GM10266 (cell line): ENCODE measurements around the gene PAM.

Experiments
- DNase-seq: peaks from one replicate; pipeline ENCODE4 v3.0.0; 2012; ENCODE audit errors: extremely low spot score
- TF ChIP-seq, protein P1 (sequence below): IDR thresholded peaks from 2 replicates; pipeline ENCODE4 v1.5.1; 2012; ENCODE audit warnings: mild to moderate bottlenecking, low read depth; ENCODE audit not compliant: control insufficient read depth, insufficient read depth; ENCODE audit errors: missing control alignments

Gene PAM

DNA sequence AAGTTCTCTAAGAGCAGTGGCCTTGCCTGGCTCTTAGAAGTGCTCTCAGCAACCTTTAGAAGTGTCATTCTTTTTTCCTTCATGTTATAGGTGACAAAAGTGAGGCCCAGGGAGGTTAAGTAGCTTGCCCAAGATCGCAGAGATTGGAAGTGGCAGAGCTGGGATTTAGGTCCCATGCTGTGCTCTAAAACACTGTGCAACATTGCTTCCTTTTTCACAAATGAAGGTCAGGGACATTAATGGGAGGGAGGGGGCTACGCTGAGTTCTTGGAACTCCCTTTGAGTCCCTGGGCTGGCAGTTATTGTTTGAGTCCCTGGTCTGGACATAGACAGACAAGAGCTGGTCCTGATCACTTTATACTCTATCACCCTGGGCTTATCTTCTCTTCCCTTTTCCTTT lies 45.3 kb downstream of the PAM start:
- DNase-seq: no peak
- TF ChIP-seq, protein P1, sequence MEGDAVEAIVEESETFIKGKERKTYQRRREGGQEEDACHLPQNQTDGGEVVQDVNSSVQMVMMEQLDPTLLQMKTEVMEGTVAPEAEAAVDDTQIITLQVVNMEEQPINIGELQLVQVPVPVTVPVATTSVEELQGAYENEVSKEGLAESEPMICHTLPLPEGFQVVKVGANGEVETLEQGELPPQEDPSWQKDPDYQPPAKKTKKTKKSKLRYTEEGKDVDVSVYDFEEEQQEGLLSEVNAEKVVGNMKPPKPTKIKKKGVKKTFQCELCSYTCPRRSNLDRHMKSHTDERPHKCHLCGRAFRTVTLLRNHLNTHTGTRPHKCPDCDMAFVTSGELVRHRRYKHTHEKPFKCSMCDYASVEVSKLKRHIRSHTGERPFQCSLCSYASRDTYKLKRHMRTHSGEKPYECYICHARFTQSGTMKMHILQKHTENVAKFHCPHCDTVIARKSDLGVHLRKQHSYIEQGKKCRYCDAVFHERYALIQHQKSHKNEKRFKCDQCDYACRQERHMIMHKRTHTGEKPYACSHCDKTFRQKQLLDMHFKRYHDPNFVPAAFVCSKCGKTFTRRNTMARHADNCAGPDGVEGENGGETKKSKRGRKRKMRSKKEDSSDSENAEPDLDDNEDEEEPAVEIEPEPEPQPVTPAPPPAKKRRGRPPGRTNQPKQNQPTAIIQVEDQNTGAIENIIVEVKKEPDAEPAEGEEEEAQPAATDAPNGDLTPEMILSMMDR: no peak

DNA sequence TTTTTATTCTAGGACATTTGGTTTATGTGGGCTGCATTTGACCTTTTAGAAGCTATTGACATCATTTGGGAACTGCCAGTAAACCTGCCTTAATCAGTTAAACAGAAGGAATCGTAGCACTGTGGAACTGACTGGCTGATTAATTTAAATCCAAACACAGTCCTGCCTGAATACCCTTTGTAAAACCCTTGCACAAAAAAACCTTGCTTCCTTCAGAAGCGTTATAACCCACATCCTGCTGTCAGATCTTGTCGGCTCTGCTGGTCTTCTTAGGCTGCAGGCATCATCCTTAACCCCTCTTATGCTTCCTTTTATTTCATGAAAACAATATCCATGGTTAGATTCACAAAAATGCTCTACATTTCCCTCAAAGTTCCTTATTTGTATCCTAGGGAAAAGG lies 46.3 kb downstream of the PAM start:
- TF ChIP-seq, protein P1: no peak
- no peak for DNase-seq

DNA sequence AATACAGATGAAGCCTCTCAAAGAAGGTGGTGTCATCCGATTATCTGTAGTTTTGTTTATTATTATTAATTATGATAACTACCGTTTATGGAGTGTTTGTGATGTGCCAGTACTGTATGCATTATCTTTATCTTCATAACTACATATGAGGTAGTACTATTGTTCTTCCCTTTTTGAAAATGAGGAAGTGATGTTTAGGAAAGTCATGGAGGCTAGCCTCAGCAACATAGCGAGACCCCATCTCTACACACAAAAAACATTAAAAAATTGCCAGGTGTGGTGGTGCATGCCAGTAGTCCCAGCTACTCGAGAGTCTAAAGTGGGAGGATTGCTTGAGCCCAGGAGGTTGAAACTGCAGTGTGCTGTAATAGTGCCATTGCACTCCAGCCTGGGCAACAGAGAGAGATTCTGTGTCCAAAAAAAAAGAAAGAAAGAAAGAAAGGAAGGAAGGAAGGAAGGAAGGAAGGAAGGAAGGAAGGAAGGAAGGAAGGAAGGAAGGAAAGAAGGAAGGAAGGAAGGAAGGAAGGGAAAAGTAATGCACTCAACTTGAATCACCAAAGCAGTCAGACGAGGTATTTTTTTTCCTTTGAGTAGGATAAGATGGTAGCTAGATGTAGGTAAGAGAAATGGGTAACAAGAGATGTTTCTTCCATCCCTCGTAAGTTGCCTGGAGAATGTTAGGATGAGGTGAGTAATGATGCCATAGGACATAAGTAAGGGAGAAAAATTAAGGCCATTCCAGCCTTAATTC lies 47.8 kb downstream of the PAM start:
- DNase-seq: no peak
- TF ChIP-seq, protein P1: no peak

DNA sequence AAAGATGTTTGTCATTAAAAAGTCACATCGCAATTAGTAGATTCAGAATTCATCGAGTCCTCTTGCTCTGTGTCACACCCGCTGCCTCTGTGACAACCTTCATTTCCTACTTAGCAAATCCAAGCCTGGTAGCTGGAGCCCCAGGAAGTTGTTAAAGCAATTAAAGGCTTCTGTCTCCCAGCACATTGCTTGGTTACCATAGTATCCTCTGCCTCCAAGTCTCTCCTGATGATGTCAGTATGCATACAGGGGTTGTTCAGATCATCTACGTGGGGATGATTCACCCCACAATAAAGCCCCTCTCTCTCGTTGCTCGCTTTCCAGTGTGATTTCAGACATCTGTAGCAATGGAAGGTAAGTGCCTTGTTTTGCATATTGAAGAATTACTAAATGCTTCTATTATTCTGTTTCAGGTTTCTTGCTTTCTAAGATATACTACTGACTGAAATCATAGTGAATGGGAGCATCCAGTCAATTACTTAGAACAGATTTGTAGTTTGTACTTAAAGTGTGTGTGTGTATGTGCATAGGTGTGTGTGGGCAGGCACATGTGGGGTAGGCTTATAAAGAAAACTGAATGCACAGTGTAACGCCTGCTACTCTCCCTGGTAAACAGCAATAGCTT lies 52.9 kb downstream of the PAM start:
- no peak for DNase-seq
- TF ChIP-seq, protein P1: no peak

GRCh38 chr5:102809033-102809432 lies 53.9 kb downstream of the PAM start:
- TF ChIP-seq, protein P1: no peak
- DNase-seq: no peak

- TF ChIP-seq, protein P1: no peak
- no peak for DNase-seq
These were observed 56.9 kb downstream of the PAM start for GRCh38 chr5:102811972-102812371.

DNA sequence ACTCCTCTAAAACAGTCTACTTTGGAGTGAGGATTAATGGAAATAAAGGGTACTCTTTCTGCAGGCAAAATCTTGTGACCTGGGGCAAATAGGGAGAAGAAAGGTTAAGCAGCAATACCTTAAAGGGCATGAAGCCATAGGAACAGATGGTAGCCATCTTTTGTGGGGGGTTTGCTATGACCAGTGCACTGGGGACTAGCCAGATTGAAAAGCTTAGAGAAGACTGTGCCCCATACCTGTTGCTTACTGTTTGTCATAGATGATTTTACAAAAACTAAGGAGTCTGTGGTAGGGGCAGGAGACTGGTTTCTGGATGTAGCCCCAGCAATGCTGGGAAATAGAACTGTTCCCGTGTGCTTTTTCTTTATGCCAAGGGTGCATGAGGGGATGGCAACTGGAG lies 58.6 kb downstream of the PAM start:
- TF ChIP-seq, protein P1: no peak

More for the DNA sequence above, 58.6 kb downstream of the PAM start:
- no peak for DNase-seq
